Measurements from ENCODE around the gene WDR46.

DNA sequence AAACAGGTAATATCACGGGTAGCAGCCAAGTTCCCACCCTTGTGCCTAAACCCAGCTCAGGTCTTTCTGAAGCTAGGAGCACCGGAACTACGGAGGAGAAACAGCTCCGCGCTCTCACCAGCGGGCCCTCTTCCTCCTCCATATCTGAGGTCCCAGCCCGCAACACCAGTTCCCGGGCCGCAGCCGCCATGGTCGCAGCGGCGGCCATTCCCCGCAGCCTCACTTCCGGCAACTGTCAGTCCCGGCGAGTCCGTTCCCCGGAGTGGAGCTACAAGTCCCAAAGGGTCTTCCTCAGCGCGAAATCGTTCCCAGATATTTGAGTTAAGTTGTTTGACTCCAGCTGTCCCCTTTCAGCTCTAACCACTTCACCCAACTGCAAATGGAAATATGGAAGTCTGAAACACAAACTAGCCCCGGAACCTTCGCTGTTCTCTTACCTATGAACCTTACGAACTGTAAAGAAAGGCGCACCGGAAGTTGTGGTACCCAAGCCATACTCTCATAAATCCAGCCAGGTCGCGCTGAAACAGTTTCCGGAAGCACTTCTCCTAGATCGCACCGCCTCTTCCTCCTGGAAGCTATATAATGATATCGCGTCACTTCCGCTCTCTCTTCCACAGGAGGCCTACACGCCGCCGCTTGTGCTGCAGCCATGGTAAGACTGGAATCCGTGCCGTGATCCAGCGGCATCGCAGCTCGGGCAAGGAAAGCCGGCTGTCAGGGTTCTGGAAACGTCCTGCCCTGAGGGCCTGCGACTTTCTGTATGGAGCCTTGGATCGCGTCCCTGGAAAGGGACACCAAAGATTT, 17.4 kb downstream of the WDR46 start, which contains the start of the genes RPS18 and VPS52:
- TF ChIP-seq POLR2A (IDR thresholded peaks at IDR 0.05; ENCODE audit: low read depth, low read length) = peak; percentile 100
- 0 out of 2 replicates have a peak, but pooled peaks have one; percentile 11 for TF ChIP-seq CHD2 (IDR thresholded peaks at IDR 0.05; ENCODE audit: borderline replicate concordance, low read depth, low read length)
- peak; percentile 98 for TF ChIP-seq TAF1 (IDR thresholded peaks at IDR 0.05; ENCODE audit: borderline replicate concordance, low read depth, low read length)
- TF ChIP-seq, protein P1, sequence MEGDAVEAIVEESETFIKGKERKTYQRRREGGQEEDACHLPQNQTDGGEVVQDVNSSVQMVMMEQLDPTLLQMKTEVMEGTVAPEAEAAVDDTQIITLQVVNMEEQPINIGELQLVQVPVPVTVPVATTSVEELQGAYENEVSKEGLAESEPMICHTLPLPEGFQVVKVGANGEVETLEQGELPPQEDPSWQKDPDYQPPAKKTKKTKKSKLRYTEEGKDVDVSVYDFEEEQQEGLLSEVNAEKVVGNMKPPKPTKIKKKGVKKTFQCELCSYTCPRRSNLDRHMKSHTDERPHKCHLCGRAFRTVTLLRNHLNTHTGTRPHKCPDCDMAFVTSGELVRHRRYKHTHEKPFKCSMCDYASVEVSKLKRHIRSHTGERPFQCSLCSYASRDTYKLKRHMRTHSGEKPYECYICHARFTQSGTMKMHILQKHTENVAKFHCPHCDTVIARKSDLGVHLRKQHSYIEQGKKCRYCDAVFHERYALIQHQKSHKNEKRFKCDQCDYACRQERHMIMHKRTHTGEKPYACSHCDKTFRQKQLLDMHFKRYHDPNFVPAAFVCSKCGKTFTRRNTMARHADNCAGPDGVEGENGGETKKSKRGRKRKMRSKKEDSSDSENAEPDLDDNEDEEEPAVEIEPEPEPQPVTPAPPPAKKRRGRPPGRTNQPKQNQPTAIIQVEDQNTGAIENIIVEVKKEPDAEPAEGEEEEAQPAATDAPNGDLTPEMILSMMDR (IDR thresholded peaks at IDR 0.05 in 2 of 3, conservative IDR thresholded peaks at IDR 0.05 in 1 of 3; ENCODE audit: control insufficient read depth in 2 of 3, extremely low read depth in 1 of 3, insufficient read depth in 1 of 3, low read depth in 3 of 3, low read length in 3 of 3) = no peak
- peak in 1 of 2 experiments; percentile 52; a peak in 2 of 4 replicates for TF ChIP-seq EP300 (IDR thresholded peaks at IDR 0.05; ENCODE audit: borderline replicate concordance in 1 of 2, control insufficient read depth in 1 of 2, low read depth in 2 of 2, low read length in 2 of 2)
- TF ChIP-seq, protein P2, sequence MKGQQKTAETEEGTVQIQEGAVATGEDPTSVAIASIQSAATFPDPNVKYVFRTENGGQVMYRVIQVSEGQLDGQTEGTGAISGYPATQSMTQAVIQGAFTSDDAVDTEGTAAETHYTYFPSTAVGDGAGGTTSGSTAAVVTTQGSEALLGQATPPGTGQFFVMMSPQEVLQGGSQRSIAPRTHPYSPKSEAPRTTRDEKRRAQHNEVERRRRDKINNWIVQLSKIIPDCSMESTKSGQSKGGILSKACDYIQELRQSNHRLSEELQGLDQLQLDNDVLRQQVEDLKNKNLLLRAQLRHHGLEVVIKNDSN (IDR thresholded peaks at IDR 0.05; ENCODE audit: borderline replicate concordance, extremely low read length, insufficient read depth, low read depth, low read length) = no peak
- TF ChIP-seq HDGF (IDR thresholded peaks at IDR 0.05) = no peak
- no peak; the same call in 1 of the 2 replicates for TF ChIP-seq ZSCAN29 (IDR thresholded peaks at IDR 0.05)

All from GM12878 (cell line).